IMR-90 (cell line): ENCODE data around the gene SAMM50. TPM values are rescaled to one million over a fixed set of nuclear protein-coding genes. Genes with fewer than 3 reads are reported as not detected.

ENCODE experiments used
- ATAC-seq: fragments of 200-7000 bp; cut with Tn5 transposase; 2 replicates; pipeline ENCODE4 v1.9.1; 2020; ENCODE audit warnings: low read depth, mild to moderate bottlenecking, moderate library complexity
- BruUV-seq: library from RNA; stranded (reverse); fragments of 400-500 nt; replicated peaks from 2 replicates; lab custom pipeline; 2021; lab: Mats Ljungman, UMichigan
- CTCF ChIA-PET: fragments of 300-600 bp; formaldehyde crosslinking; extraction: SDS; loops from one replicate; lab custom pipeline; 2021; ENCODE audit warnings: antibody characterized with exemption; lab: Yijun Ruan, JAX
- POLR2A ChIA-PET: fragments of 300-600 bp; sonication (Branson Sonifier 250); formaldehyde crosslinking; loops from one replicate; lab custom pipeline; 2022; ENCODE audit warnings: antibody characterized with exemption; ENCODE audit not compliant: unreplicated experiment; lab: Charles Lee
- DNase-seq: peaks from one replicate; pipeline ENCODE4 v3.0.0; 2013
- H2AFZ ChIP-seq: replicated peaks from 2 replicates; pipeline ENCODE3; 2013; ENCODE audit warnings: low read length, mild to moderate bottlenecking; ENCODE audit not compliant: poor library complexity
- H2AK5ac ChIP-seq: 2 replicates; pipeline ENCODE4 v1.6.1; 2013; ENCODE audit warnings: low read depth, low read length, inconsistent platforms
- H2AK9ac ChIP-seq: replicated peaks from 2 replicates; pipeline ENCODE3; 2013; ENCODE audit warnings: mild to moderate bottlenecking, low read depth, low read length, moderate library complexity; ENCODE audit not compliant: poor library complexity
- H2BK120ac ChIP-seq: 2 replicates; pipeline ENCODE4 v1.6.1; 2013; ENCODE audit warnings: low read depth, low read length, inconsistent platforms
- H2BK15ac ChIP-seq: 3 replicates; pipeline ENCODE4 v1.6.1; 2013; ENCODE audit warnings: low read depth, low read length, inconsistent platforms
- H2BK20ac ChIP-seq: 2 replicates; pipeline ENCODE4 v1.6.1; 2013; ENCODE audit warnings: low read depth, mild to moderate bottlenecking, inconsistent platforms, low read length, moderate library complexity
- H2BK5ac ChIP-seq: 2 replicates; pipeline ENCODE4 v1.6.1; 2013; ENCODE audit warnings: mild to moderate bottlenecking, low read depth, low read length, inconsistent platforms; ENCODE audit not compliant: poor library complexity, severe bottlenecking
- H3K14ac ChIP-seq: replicated peaks from 2 replicates; pipeline ENCODE4 v1.6.1; 2013; ENCODE audit warnings: low read depth, low read length, inconsistent platforms
- H3K18ac ChIP-seq: 2 replicates; pipeline ENCODE4 v1.6.1; 2013; ENCODE audit warnings: low read depth, low read length, control low read depth
- H3K23ac ChIP-seq: 2 replicates; pipeline ENCODE4 v1.6.1; 2013; ENCODE audit warnings: low read depth, low read length, inconsistent platforms
- H3K27ac ChIP-seq: 2 replicates; pipeline ENCODE4 v1.5.1; 2013; ENCODE audit warnings: mild to moderate bottlenecking, control low read depth, low read length; ENCODE audit not compliant: insufficient read depth
- H3K27me3 ChIP-seq: 2 replicates; pipeline ENCODE4 v1.6.1; 2013; ENCODE audit warnings: low read length; ENCODE audit not compliant: control insufficient read depth, insufficient read depth
- H3K36me3 ChIP-seq: 2 replicates; pipeline ENCODE4 v1.6.1; 2013; ENCODE audit warnings: low read length, mixed read lengths; ENCODE audit not compliant: control insufficient read depth, insufficient read depth
- H3K4ac ChIP-seq: 2 replicates; pipeline ENCODE4 v1.6.1; 2013; ENCODE audit warnings: low read depth, low read length, inconsistent platforms
- H3K4me1 ChIP-seq: 2 replicates; pipeline ENCODE4 v1.6.1; 2013; ENCODE audit warnings: low read length, mixed read lengths; ENCODE audit not compliant: control insufficient read depth, insufficient read depth
- H3K4me2 ChIP-seq: 2 replicates; pipeline ENCODE4 v1.6.1; 2013; ENCODE audit warnings: low read depth, mild to moderate bottlenecking, control low read depth, low read length, moderate library complexity
- H3K4me3 ChIP-seq: 2 replicates; pipeline ENCODE4 v1.5.1; 2013; ENCODE audit warnings: low read depth, mild to moderate bottlenecking, control low read depth, low read length, moderate library complexity; ENCODE audit not compliant: insufficient read depth
- H3K56ac ChIP-seq: 2 replicates; pipeline ENCODE4 v1.6.1; 2013; ENCODE audit warnings: low read length, inconsistent platforms; ENCODE audit not compliant: insufficient read depth; ENCODE audit errors: extremely low read depth
- H3K79me1 ChIP-seq, 2 experiments: 2 replicates each; pipeline ENCODE4 v1.6.1; 2013; ENCODE audit warnings: low read length in 2 of 2, inconsistent platforms in 1 of 2, low read depth in 1 of 2
- H3K9ac ChIP-seq: 2 replicates; pipeline ENCODE4 v1.6.1; 2013; ENCODE audit warnings: low read depth, low read length, control low read depth
- H3K9me1 ChIP-seq: 2 replicates; pipeline ENCODE4 v1.6.1; 2013; ENCODE audit warnings: low read length, inconsistent platforms; ENCODE audit not compliant: insufficient read depth
- H3K9me3 ChIP-seq: 2 replicates; pipeline ENCODE4 v1.6.1; 2013; ENCODE audit warnings: low read length; ENCODE audit not compliant: control insufficient read depth, insufficient read depth
- H4K20me1 ChIP-seq: 2 replicates; pipeline ENCODE4 v1.6.1; 2013; ENCODE audit warnings: low read length, inconsistent platforms; ENCODE audit not compliant: insufficient read depth
- H4K5ac ChIP-seq: 2 replicates; pipeline ENCODE4 v1.6.1; 2013; ENCODE audit warnings: mild to moderate bottlenecking, low read depth, low read length, control low read depth
- H4K8ac ChIP-seq, 2 experiments: 2 replicates each; pipeline ENCODE4 v1.6.1; 2013; ENCODE audit warnings: low read depth in 2 of 2, low read length in 2 of 2, control low read depth in 1 of 2, inconsistent platforms in 1 of 2
- H4K91ac ChIP-seq: 2 replicates; pipeline ENCODE4 v1.6.1; 2013; ENCODE audit warnings: low read depth, low read length, inconsistent platforms; ENCODE audit not compliant: insufficient read depth
- ELK1 ChIP-seq: fragments of 150-350 bp; IDR thresholded peaks from 2 replicates; pipeline ENCODE4 v1.6.1; 2016; ENCODE audit warnings: low read depth, mild to moderate bottlenecking, low read length, moderate library complexity, borderline replicate concordance
- FOS ChIP-seq: fragments of 150-350 bp; IDR thresholded peaks from 2 replicates; pipeline ENCODE4 v1.6.1; 2016; ENCODE audit warnings: low read depth, low read length
- NFE2L2 ChIP-seq: fragments of 150-350 bp; IDR thresholded peaks from 2 replicates; pipeline ENCODE4 v1.6.1; 2016; ENCODE audit warnings: low read depth, mild to moderate bottlenecking, low read length
- POLR2A ChIP-seq: IDR thresholded peaks from 2 replicates; pipeline ENCODE4 v1.6.1; 2012; ENCODE audit warnings: mild to moderate bottlenecking, low read depth, low read length
- SMC3 ChIP-seq: fragments of 150-350 bp; IDR thresholded peaks from 2 replicates; pipeline ENCODE4 v1.6.1; 2016; ENCODE audit warnings: low read depth, mild to moderate bottlenecking, antibody characterized with exemption, low read length, moderate library complexity
- WGBS, 2 experiments: methylation state at CpG; one replicate each; pipeline versions ENCODE4 v1.1.5 to v1.1.7; 2013; ENCODE audit warnings: missing lambda C conversion rate in 2 of 2; ENCODE audit not compliant: insufficient read length in 1 of 2; ENCODE audit errors: extremely low coverage in 2 of 2; 5-methylcytosine and 5-hydroxymethylcytosine counted together
- dilution Hi-C: fragments of 300-500 bp; cut with HindIII; formaldehyde crosslinking; loops from one replicate; pipeline ENCODE4 v1.14.3; 2018; ENCODE audit warnings: low sequenced_read_pairs; ENCODE audit not compliant: unreplicated experiment
- in situ Hi-C: fragments of 300-500 bp; cut with MboI; formaldehyde crosslinking; loops from 3 replicates; pipeline ENCODE4 v1.14.3; 2019; ENCODE audit warnings: low sequenced_read_pairs, inconsistent platforms, mixed read lengths
- intact Hi-C: fragments of 100-400 bp; cut with micrococcal nuclease; formaldehyde crosslinking; loops from 2 replicates; pipeline ENCODE4 v1.10.0; 2022
- polyA plus RNA-seq, 3 experiments: library from polyadenylated mRNA; depleted of rRNA; stranded (reverse); fragments of >200 nt; gene quantifications; 2 replicates each; pipeline ENCODE4 v1.2.3, GENCODE V29; 2012; ENCODE audit warnings: low replicate concordance in 1 of 3
- total RNA-seq: library from RNA; depleted of rRNA; stranded (reverse); fragments of >200 nt; gene quantifications from 2 replicates; pipeline ENCODE4 v1.2.3, GENCODE V29; 2012

SAMM50 gene
- total and polyA plus RNA-seq, 2 of the 4 experiments (the other 2 are of a cell fraction): 40.6 to 43.7 TPM

- TF ChIP-seq POLR2A (no peak), FOS (no peak), NFE2L2 (no peak), ELK1 (no peak), SMC3 (no peak)
- Histone ChIP-seq H3K4ac (no peak overlapping the region), H4K5ac (no peak overlapping the region), H3K36me3 (no peaks in the 10 kb centered on the region), H3K14ac (no peak overlapping the region), H3K9me3 (no peaks in the 10 kb centered on the region), H3K9me1 (peaks cover 10% of the 10 kb centered on the region), H3K27ac (no peak overlapping the region; the same call in 1 of the 2 replicates), H2BK15ac (no peak overlapping the region), H3K23ac (no peak overlapping the region), H3K4me1 (peaks cover 10% of the 10 kb centered on the region), H2BK20ac (no peak overlapping the region), H3K27me3 (no peaks in the 10 kb centered on the region), H2BK120ac (no peak overlapping the region), H3K79me1 (peaks cover 8 to 57% of the 10 kb centered on the region in 2 experiments; a peak in 3 of 4 replicates), H3K4me2 (0 out of 2 replicates have a peak overlapping the region, but pooled peaks have one; percentile 29), H3K9ac (no peak overlapping the region), H3K4me3 (no peak overlapping the region), H4K91ac (0 out of 2 replicates have a peak overlapping the region, but pooled peaks have one; percentile 13), H4K8ac (no peak overlapping the region), H2BK5ac (no peak overlapping the region), H2AFZ (peak overlapping the region; percentile 18), H2AK5ac (no peak overlapping the region), H2AK9ac (no peak overlapping the region), H3K56ac (no peak overlapping the region), H3K18ac (no peak overlapping the region), H4K20me1 (peaks cover 11% of the 10 kb centered on the region; the same call in 1 of the 2 replicates)
- ChIA-PET POLR2A (no interaction called here), CTCF (no interaction called here)
- dilution Hi-C loops: no loop called here
- in situ Hi-C loops: no loop called here
- BruUV-seq: no TSS peak
- ATAC-seq (peak; percentile 58), DNase-seq (peak; percentile 75)
- WGBS, 2 experiments: no CpG with 5 or more reads among the region's 8 CpGs
- intact Hi-C loops: no loop called here
Observed at GRCh38 chr22:44033694-44034093, 78.5 kb downstream of the SAMM50 start.
